GM19099 (cell line): Measurements from ENCODE around the gene ZNF230.

Source experiments
- POLR2A ChIP-seq: IDR thresholded peaks from 3 replicates; pipeline ENCODE4 v1.6.1; 2011; ENCODE audit warnings: low read depth; ENCODE audit not compliant: insufficient read length; ENCODE audit errors: extremely low read depth

ZNF230 gene

DNA sequence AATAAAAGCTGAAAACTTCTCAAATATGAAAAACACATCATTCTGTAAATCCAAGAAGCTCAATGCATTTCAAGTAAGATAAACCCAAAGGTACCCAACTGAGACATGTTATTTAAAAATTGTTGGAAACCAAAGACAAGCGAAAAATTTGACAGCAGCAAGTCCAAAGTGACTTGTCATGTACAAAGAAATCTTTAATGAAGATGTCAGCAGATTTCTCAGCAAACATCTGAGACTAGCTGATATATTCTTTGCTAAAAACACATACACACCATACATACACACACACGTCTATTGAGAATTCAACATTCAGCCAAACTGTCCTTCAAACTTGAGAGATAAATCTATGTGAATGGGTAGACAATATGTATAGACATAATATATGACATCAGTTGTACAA is 16.7 kb downstream of the ZNF230 start:
- TF ChIP-seq POLR2A: no peak

DNA sequence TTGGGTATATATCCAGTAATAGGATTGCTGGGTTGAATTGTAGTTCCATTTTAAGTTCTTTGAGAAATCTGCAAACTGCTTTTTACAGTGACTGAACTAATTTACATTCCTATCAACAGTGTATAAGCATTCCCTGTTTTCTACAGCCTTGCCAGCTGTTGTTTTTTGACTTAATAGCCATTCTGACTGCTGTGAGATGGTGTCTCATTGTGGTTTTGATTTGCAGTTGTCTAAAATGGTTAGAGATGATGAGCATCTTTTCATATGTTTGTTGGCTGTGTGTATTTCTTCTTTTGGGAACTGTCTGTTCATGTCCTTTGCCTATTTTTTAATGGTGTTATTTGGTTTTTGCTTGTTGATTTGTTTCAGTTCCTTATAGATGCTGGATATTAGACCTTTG is 18.5 kb downstream of the ZNF230 start:
- TF ChIP-seq POLR2A: no peak

DNA sequence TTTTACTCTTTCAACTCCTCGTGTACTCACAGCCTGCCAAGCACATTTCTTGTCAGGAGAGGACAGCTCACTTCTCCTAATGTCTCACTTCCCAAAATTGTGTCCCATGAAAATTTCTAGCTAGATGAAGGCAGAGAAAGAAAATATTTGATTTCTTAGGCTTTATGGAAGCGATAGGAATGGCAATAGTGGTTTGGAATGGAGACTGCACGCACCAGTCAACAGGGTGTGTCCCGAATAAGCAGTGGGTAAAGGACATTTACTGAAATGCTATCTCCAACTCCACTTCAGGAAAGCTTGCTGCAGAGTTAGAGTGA is 22.1 kb downstream of the ZNF230 start:
- TF ChIP-seq POLR2A: no peak

DNA sequence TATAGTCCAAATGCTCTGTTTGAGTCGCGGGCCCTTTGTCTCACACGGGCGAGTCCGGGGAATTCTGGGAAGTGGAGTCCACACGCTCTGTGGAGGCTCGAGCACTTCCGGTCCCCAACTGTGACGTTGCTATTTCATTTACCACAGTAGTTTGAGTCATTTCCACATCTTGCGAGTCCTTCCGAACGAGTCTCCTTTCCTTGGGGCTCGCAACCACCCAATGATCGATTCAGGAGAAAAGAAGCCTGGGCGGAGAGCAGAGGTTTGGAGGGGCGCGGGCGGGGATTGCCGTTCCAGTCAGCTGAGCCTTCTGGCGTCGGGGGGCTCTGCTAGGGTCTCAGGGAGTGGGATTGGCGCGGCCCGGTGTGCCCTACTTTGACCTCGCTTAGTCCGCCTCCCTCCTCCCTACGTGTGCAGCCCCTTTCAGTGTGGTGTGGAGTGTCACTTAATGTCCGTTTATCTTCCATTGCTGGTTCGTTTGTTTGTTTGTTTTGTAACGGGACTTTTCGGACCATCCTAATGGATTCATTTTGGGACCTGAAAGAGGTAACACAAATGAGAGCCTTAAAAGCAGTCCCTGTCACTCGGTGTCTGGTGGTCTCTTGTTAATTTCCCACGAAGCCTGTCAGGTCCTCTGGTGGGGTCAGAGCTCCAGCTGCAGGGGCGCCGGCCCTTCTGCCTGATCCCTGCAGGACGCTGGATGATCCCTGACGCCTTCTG is 22.6 kb downstream of the ZNF230 start, which contains the start of gene ZNF222:
ZNF222 (plus strand) TSS at position 163 of the 720 bp plus-strand sequence; CDS start at position 221, 58 bp downstream.
- TF ChIP-seq POLR2A: peak; percentile 60

DNA sequence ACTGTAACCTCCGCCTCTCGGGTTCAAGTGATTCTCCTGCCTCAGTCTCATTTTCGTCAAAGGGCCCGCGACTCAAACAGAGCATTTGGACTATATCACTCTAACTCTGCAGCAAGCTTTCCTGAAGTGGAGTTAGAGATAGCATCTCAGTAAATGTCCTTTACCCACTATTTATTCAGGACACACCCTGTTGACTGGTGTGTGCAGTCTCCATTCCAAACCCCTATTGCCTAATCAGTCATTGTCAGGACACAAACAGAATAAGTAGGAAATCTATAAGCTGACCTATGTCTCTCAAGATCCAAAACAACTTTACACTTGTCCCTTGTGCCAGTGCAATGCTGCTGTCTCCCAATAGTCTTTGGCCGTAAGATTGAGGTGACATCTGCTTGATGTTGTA is 23.9 kb downstream of the ZNF230 start:
- TF ChIP-seq POLR2A: no peak

DNA sequence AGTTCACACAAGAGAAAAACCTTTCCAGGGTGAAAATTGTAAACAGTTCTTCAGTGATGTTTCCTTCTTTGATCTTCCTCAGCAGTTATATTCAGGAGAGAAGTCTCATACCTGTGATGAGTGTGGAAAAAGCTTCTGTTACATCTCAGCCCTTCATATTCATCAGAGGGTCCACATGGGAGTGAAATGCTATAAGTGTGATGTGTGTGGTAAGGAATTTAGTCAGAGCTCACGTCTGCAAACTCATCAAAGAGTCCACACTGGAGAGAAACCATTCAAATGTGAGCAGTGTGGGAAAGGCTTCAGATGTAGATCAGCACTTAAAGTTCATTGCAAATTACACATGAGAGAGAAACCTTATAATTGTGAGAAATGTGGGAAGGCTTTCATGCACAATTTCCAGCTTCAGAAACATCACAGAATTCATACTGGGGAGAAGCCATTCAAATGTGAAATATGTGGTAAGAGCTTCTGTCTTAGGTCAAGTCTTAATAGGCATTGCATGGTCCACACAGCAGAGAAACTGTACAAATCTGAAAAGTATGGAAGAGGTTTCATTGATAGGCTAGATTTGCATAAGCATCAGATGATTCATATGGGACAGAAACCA is 29.3 kb downstream of the ZNF230 start:
- TF ChIP-seq POLR2A: no peak

DNA sequence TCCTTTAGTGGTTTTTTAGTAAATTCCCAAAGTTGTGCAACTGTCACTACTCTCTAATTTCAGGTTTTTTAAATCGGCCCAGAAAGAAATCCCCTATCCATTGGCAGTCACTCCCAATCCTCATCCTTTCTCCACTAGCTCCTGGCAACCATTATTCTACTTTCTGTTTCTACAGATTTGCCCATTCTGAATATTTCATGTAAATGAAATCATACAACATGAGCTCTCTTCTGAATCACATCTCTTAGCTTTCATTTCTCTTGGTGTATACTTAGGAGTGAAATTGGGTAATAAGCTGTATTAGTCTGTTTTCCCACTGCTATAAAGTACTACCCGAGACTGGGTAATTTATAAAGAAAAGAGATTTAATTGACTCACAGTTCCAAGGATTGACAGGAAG is 39.4 kb downstream of the ZNF230 start:
- TF ChIP-seq POLR2A: no peak

DNA sequence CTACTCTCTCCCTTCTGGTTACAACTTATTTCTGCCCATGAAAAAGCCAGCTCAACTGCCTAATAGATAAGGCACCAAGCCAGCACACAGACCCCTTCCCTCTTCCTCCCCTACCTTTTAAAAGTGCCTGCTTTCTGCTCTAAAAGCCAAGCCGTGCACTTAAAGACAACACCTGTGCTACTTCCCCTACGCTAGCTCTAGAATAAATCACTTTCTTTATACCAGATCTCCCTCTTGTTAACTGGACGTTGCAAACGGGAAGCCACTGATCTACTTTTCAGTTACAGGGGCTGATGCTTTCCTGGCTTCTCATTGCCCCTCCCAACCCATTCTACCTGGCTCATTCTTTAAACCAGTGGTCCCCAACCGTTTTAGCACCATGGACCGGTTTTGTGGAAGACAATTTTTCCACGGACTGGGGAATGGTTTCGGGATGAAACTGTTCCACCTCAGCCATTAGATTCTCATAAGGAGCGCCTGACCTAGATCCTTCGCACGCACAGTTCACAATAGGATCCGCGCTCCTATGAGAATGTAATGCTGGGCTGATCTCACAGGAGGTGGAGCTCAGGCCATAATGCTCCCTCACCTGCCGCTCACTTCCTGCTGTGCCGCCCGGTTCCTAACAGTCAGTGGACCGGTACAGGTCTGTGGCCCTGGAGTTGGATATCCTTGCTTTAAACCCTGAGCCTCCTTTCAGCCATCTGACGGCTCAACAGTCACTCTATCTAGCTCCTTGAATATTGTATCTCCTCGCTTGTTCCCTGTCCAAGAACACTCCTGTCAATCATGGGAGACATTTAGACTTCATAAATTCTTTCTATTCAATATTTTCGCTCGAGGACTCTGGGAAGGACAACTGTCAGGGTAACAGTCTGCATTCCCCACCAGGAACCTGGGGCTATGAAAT is 48.2 kb downstream of the ZNF230 start:
- TF ChIP-seq POLR2A: no peak

DNA sequence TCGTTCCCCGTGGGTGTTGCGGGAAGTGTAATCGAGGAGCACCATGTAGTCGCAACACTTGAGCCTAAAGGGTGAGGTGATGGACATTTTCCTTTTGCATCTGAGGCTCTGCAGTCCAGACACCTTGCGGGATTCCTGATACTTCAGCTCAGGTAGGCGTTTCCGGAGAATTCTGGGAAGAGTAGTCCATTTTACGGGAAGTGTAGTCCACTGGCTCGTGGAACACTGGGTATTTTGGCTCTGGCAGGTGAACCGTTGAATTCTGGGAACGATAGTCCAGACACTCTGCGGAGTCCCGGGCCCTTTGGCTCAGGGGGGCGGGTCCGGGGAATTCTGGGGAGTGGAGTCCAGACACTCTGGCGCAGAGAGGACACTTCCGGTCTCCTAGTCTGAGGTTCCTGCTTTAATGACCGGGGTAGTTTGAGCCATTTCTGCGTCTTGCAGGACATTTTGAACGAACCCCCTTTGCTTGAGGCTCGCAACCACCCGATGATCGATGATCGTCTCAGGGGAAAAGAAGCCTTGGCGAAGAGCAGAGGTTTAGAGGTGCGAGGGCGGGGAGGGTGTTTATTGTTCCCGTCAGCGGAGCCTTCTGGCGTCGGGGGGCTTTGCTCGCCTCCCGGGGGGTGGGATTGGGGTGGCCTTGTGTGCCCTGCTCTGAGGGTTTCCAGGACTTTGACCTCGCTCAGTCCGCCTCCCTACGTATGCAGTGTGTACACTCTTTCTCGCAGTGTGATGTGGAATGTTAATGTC is 49.1 kb downstream of the ZNF230 start, which contains the start of gene ZNF223:
ZNF223 (plus strand) TSS at position 387 of the 753 bp plus-strand sequence. CDS start 3,141 bp downstream, outside the sequence.
- TF ChIP-seq POLR2A: peak; percentile 47

DNA sequence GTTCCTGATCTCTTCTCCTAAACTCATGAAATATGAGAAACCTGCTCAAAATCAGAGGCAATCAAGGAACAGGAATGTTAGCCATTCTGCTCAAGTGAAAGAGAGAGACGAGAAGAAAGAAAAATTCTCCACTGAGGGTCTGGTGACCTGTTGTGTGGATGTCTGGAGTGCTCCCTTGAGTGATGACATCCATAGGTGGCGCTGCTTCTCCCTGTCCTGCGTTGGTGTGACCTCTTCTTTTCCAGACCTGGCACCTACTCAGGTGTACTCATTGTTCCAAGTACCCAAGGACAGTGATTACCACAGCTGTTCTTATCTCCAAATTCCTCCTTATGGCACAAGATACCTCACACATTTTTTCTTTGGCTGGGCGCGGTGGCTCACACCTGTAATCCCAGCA is 53.1 kb downstream of the ZNF230 start:
- TF ChIP-seq POLR2A: no peak

DNA sequence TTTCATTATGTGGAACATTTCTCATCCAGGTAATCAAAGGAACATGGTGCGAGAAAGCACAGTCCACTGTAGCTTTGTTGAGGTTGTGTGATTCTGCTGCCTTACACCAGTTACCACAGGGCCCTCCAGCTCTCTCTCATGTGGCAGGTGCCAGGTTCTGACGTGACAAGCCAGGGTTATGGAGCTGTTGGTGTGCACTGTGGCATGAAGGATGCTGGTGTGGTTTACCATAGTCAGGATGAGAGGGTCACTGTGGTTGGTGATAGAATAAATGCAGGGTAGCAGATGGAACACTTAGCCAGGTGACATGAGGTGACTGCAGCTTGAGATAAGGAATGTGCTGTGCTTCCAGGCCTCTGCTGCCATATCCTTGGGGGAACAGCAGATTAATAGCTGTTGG is 56.5 kb downstream of the ZNF230 start:
- TF ChIP-seq POLR2A: no peak

DNA sequence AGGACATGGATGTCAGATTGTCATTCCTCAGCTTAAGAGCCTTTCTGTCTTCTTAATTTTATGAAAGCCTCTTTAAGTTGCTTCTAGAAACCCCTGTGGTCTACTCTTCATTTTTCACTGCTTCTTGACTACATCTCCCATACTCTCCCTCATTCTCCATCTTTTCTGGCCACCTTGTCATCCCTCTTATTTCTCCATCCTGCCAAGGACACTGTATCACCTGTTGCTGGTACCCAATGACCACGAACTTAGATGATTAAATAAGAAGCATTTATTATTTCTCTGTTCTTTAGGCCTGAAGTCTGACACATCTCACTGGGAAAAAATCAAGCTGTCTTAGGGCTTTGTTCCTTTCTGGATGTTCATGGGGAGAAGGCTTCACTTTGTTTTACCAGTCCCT is 58.3 kb downstream of the ZNF230 start:
- no peak for TF ChIP-seq POLR2A
